Stomach (tissue), 9 donors: ENCODE results near the gene CST9L. TPM values are rescaled to one million over a fixed set of nuclear protein-coding genes. Genes with fewer than 3 reads are reported as not detected.

Experiments used
- DNase-seq, 2 donors: peaks; one replicate each; pipeline versions ENCODE4 v3.0.0 to v3.0.0-alpha.2; 2013 to 2019
- H3K27ac ChIP-seq, 5 donors: fragments of 200-600 bp in 4 of 5; sonication (generic) in 4 of 5; one replicate each; pipeline ENCODE4 v1.5.1; 2013 to 2019; ENCODE audit warnings: mild to moderate bottlenecking in 1 of 5, moderate library complexity in 1 of 5
- H3K27me3 ChIP-seq, 3 donors: fragments of 200-600 bp; sonication (generic); one replicate each; pipeline ENCODE4 v1.5.1; 2017 to 2019; ENCODE audit warnings: mixed run types in 1 of 3
- H3K36me3 ChIP-seq, 4 donors: fragments of 200-600 bp; sonication (generic); 1 replicate in 3 of 4; 2 replicates in 1 of 4; pipeline ENCODE4 v1.5.1; 2016 to 2019
- H3K4me1 ChIP-seq, 4 donors: fragments of 200-600 bp; sonication (generic); one replicate each; pipeline ENCODE4 v1.5.1; 2016 to 2019
- H3K4me3 ChIP-seq, 4 donors: fragments of 200-600 bp; sonication (generic) in 3 of 4; one replicate each; pipeline ENCODE4 v1.5.1; 2016 to 2019; ENCODE audit warnings: mild to moderate bottlenecking in 1 of 4
- H3K9me3 ChIP-seq, 4 donors: fragments of 200-600 bp; sonication (generic); one replicate each; pipeline ENCODE4 v1.5.1; 2016 to 2019
- CTCF ChIP-seq, 7 experiments: fragments of 450-650 bp in 4 of 7; fragments of 200-600 bp in 3 of 7; sonication (generic) in 3 of 7; IDR thresholded peaks; one replicate each; pipeline ENCODE4 v1.5.1; 2016 to 2019; ENCODE audit warnings: antibody characterized with exemption in 7 of 7, control low read depth in 2 of 7, mild to moderate bottlenecking in 1 of 7
- EP300 ChIP-seq: sonication (generic); formaldehyde crosslinking; IDR thresholded peaks from one replicate; pipeline ENCODE4 v1.6.1; 2017; ENCODE audit warnings: antibody characterized with exemption
- POLR2A ChIP-seq, 4 donors: fragments of 450-650 bp; IDR thresholded peaks; one replicate each; pipeline ENCODE4 v1.6.1; 2016; ENCODE audit warnings: antibody characterized with exemption in 4 of 4, control low read depth in 2 of 4, mild to moderate bottlenecking in 1 of 4, moderate library complexity in 1 of 4
- POLR2AphosphoS5 ChIP-seq, 3 donors: sonication (generic); formaldehyde crosslinking; IDR thresholded peaks; one replicate each; pipeline ENCODE4 v1.6.1; 2016; ENCODE audit warnings: antibody characterized with exemption in 3 of 3
- WGBS, 5 donors: extraction: QIAGEN DNeasy Blood & Tissue Kit in 3 of 5; methylation state at CpG; one replicate each; pipeline versions ENCODE4 v1.1.5 to v1.1.7; 2013 to 2018; 5-methylcytosine and 5-hydroxymethylcytosine counted together
- intact Hi-C: fragments of 100-400 bp; cut with DNase I; formaldehyde crosslinking; loops from one replicate; pipeline ENCODE4 v1.15.1; 2023; ENCODE audit warnings: low total_unique reads
- polyA plus RNA-seq, 3 donors: library from polyadenylated mRNA; stranded (reverse); fragments of 200-250 nt; gene quantifications; one replicate each; pipeline ENCODE4 v1.2.3, GENCODE V29; 2013
- total RNA-seq, 5 donors: library from RNA; depleted of rRNA; stranded (reverse); fragments of >200 nt; gene quantifications; one replicate each; pipeline versions ENCODE4 v1.1.0 to v1.2.3, GENCODE V29; 2014 to 2016
- donor health status: healthy with polysubstance abuse.
- donor health status: Bipolar disorder and iron deficiency.
- donor health status: healthy.

The CST9L gene
- total and polyA plus RNA-seq, 8 donors = not detected

- DNase-seq = no peak
- H3K36me3 ChIP-seq = no peaks in the 10 kb centered on the region
- intact Hi-C loops = no loop called here
- 79 to 96% (median 90%) methylated on average over 1 of the region's 1 CpG for WGBS, 5 donors
- H3K27me3 ChIP-seq = peaks cover 0 to 12% (median 0%) of the 10 kb centered on the region in 3 donors
- no peak overlapping the region for H3K27ac ChIP-seq
- no peaks in the 10 kb centered on the region for H3K4me1 ChIP-seq
- no peak overlapping the region for H3K4me3 ChIP-seq
- no peak for TF ChIP-seq EP300
- TF ChIP-seq POLR2AphosphoS5 (IDR thresholded peaks at IDR 0.05) = no peak
- no peaks in the 10 kb centered on the region for H3K9me3 ChIP-seq
Measured at GRCh38 chr20:23568971-23569330, 667 bp upstream of the CST9L start.

- Histone ChIP-seq H3K4me3 (no peak overlapping the region), H3K9me3 (peaks cover 1 to 22% (median 15%) of the 10 kb centered on the region in 4 donors), H3K36me3 (no peaks in the 10 kb centered on the region), H3K27me3 (peaks cover 0 to 12% (median 0%) of the 10 kb centered on the region in 3 donors), H3K4me1 (no peaks in the 10 kb centered on the region), H3K27ac (no peak overlapping the region)
- WGBS, 5 donors = 69 to 89% (median 82%) methylated on average over 6 to 7 of the region's 7 CpGs
- DNase-seq = no peak
- no peak for TF ChIP-seq POLR2A (IDR thresholded peaks at IDR 0.05)
- TF ChIP-seq EP300 = no peak
- no peak for TF ChIP-seq CTCF (IDR thresholded peaks at IDR 0.05)
- TF ChIP-seq POLR2AphosphoS5 (IDR thresholded peaks at IDR 0.05) = no peak
- intact Hi-C loops = no loop called here
Measured at GRCh38 chr20:23566199-23566932, 1.9 kb downstream of the CST9L start.

GRCh38 chr20:23565503-23566045, 2.7 kb downstream of the CST9L start:
- no peak for DNase-seq
- Histone ChIP-seq H3K27me3 (peaks cover 0 to 12% (median 0%) of the 10 kb centered on the region in 3 donors), H3K4me3 (no peak overlapping the region), H3K9me3 (peaks cover 5 to 25% (median 19%) of the 10 kb centered on the region in 4 donors), H3K27ac (no peak overlapping the region), H3K36me3 (no peaks in the 10 kb centered on the region), H3K4me1 (no peaks in the 10 kb centered on the region)
- whole genome bisulfite sequencing, 5 donors = 79 to 96% (median 88%) methylated on average over 2 of the region's 2 CpGs
- intact Hi-C loops = no loop called here
- TF ChIP-seq POLR2AphosphoS5 (IDR thresholded peaks at IDR 0.05) (no peak), EP300 (no peak), CTCF (IDR thresholded peaks at IDR 0.05) (no peak), POLR2A (IDR thresholded peaks at IDR 0.05) (no peak)

- DNase-seq = no peak
Measured at GRCh38 chr20:23564927-23565326, 3.4 kb downstream of the CST9L start.

More at GRCh38 chr20:23564927-23565326, 3.4 kb downstream of the CST9L start:
- Histone ChIP-seq H3K27me3 (peaks cover 0 to 12% (median 0%) of the 10 kb centered on the region in 3 donors), H3K9me3 (peaks cover 5 to 32% (median 26%) of the 10 kb centered on the region in 4 donors), H3K27ac (no peak overlapping the region), H3K4me1 (no peaks in the 10 kb centered on the region), H3K36me3 (no peaks in the 10 kb centered on the region), H3K4me3 (no peak overlapping the region)
- WGBS, 5 donors = 58 to 79% (median 72%) methylated on average over 2 to 3 of the region's 3 CpGs
- no peak for TF ChIP-seq POLR2A (IDR thresholded peaks at IDR 0.05)
- no peak for TF ChIP-seq EP300
- TF ChIP-seq CTCF (IDR thresholded peaks at IDR 0.05) = no peak
- TF ChIP-seq POLR2AphosphoS5 (IDR thresholded peaks at IDR 0.05) = no peak
- intact Hi-C loops = no loop called here
